Measurements from ENCODE around the gene SPEG. TPM values are rescaled to one million over a fixed set of nuclear protein-coding genes. Genes with fewer than 3 reads are reported as not detected.

The SPEG gene
- total and polyA plus RNA-seq, 3 donors from 2014 or later, result 16.0 to 24.3 (median 23.0) TPM

- intact Hi-C loops (cut with DNase I; ENCODE audit: low total_unique reads), result no loop called here
- no peak for DNase-seq
- no peaks in the 10 kb centered on the region for H3K36me3 ChIP-seq (ENCODE audit: low read depth, missing control alignments)
- H3K9me3 ChIP-seq, result no peaks in the 10 kb centered on the region
- H3K4me1 ChIP-seq, result no peaks in the 10 kb centered on the region
- no peak overlapping the region for H3K4me3 ChIP-seq
- no peak overlapping the region for H3K27ac ChIP-seq
- H3K27me3 ChIP-seq, result no peaks in the 10 kb centered on the region
- TF ChIP-seq POLR2A (IDR thresholded peaks at IDR 0.05) (no peak), CTCF (IDR thresholded peaks at IDR 0.05) (no peak)
- WGBS, 2 donors, result 91 to 94% methylated on average over 7 to 8 of the region's 8 CpGs
Measured at GRCh38 chr2:219420687-219421086, 14.0 kb upstream of the SPEG start.

- no peaks in the 10 kb centered on the region for H3K4me1 ChIP-seq
- H3K4me3 ChIP-seq, result no peak overlapping the region
- no peak for DNase-seq
- 91 to 94% methylated on average over 15 to 17 of the region's 17 CpGs for WGBS, 2 donors
- intact Hi-C loops (cut with DNase I; ENCODE audit: low total_unique reads), result no loop called here
- H3K9me3 ChIP-seq, result no peaks in the 10 kb centered on the region
- no peak overlapping the region for H3K27ac ChIP-seq
- H3K36me3 ChIP-seq (ENCODE audit: low read depth, missing control alignments), result no peaks in the 10 kb centered on the region
- no peaks in the 10 kb centered on the region for H3K27me3 ChIP-seq
- TF ChIP-seq POLR2A (IDR thresholded peaks at IDR 0.05), result no peak
Measured at GRCh38 chr2:219421323-219421722, 13.3 kb upstream of the SPEG start.

- H3K27me3 ChIP-seq, result no peaks in the 10 kb centered on the region
- no peak overlapping the region for H3K4me3 ChIP-seq
- no peak overlapping the region for H3K27ac ChIP-seq
- 90 to 96% methylated on average over 7 to 8 of the region's 8 CpGs for WGBS, 2 donors
- intact Hi-C loops (cut with DNase I; ENCODE audit: low total_unique reads), result no loop called here
- H3K36me3 ChIP-seq (ENCODE audit: low read depth, missing control alignments), result no peaks in the 10 kb centered on the region
- no peak for DNase-seq
- H3K9me3 ChIP-seq, result no peaks in the 10 kb centered on the region
- no peaks in the 10 kb centered on the region for H3K4me1 ChIP-seq
- no peak for TF ChIP-seq POLR2A (IDR thresholded peaks at IDR 0.05)
- TF ChIP-seq CTCF (IDR thresholded peaks at IDR 0.05), result no peak
Measured at GRCh38 chr2:219422952-219423534, 11.6 kb upstream of the SPEG start.

- H3K27me3 ChIP-seq, result no peaks in the 10 kb centered on the region
- H3K27ac ChIP-seq, result no peak overlapping the region
- H3K9me3 ChIP-seq, result no peaks in the 10 kb centered on the region
- no peak overlapping the region for H3K4me3 ChIP-seq
- TF ChIP-seq POLR2A (IDR thresholded peaks at IDR 0.05) (no peak), CTCF (IDR thresholded peaks at IDR 0.05) (no peak)
- no peaks in the 10 kb centered on the region for H3K36me3 ChIP-seq (ENCODE audit: low read depth, missing control alignments)
- intact Hi-C loops (cut with DNase I; ENCODE audit: low total_unique reads), result no loop called here
- 79% methylated on average over 12 to 14 of the region's 14 CpGs for WGBS, 2 donors
- no peak for DNase-seq
- H3K4me1 ChIP-seq, result no peaks in the 10 kb centered on the region
Measured at GRCh38 chr2:219423652-219424377, 10.8 kb upstream of the SPEG start.

GRCh38 chr2:219425238-219426067 lies 9.2 kb upstream of the SPEG start:
- H3K36me3 ChIP-seq (ENCODE audit: low read depth, missing control alignments), result no peaks in the 10 kb centered on the region
- H3K27ac ChIP-seq, result no peak overlapping the region
- DNase-seq, result no peak
- H3K4me3 ChIP-seq, result no peak overlapping the region
- 94 to 96% methylated on average over 7 to 8 of the region's 8 CpGs for WGBS, 2 donors
- H3K4me1 ChIP-seq, result no peaks in the 10 kb centered on the region
- H3K9me3 ChIP-seq, result no peaks in the 10 kb centered on the region
- H3K27me3 ChIP-seq, result no peaks in the 10 kb centered on the region
- intact Hi-C loops (cut with DNase I; ENCODE audit: low total_unique reads), result no loop called here
- TF ChIP-seq POLR2A (IDR thresholded peaks at IDR 0.05), result no peak
- TF ChIP-seq CTCF (IDR thresholded peaks at IDR 0.05), result no peak
